GM12878 (cell line): Measurements from ENCODE around the gene M1AP. TPM values are rescaled to one million over a fixed set of nuclear protein-coding genes. Genes with fewer than 3 reads are reported as not detected.

ENCODE experiments used
- PML ChIP-seq: IDR thresholded peaks from 2 replicates; pipeline ENCODE4 v1.6.1; 2012; ENCODE audit warnings: low read length, inconsistent platforms
- SMAD5 ChIP-seq: IDR thresholded peaks from 2 replicates; pipeline ENCODE4 v1.6.1; 2016; ENCODE audit warnings: antibody characterized with exemption, low read depth
- SPI1 ChIP-seq: IDR thresholded peaks from 2 replicates; pipeline ENCODE4 v1.6.1; 2011; ENCODE audit warnings: low read depth, mild to moderate bottlenecking, low read length, moderate library complexity, borderline replicate concordance; ENCODE audit not compliant: insufficient read depth
- SREBF2 ChIP-seq: IDR thresholded peaks from 2 replicates; pipeline ENCODE4 v1.6.1; 2012; ENCODE audit warnings: mild to moderate bottlenecking, low read length
- polyA plus RNA-seq, 11 experiments: library from polyadenylated mRNA; depleted of rRNA in 4 of 11; unstranded in 6 of 11; stranded (reverse) in 5 of 11; fragments of >200 nt; fragmentation: Nextera tagmentation in 4 of 11; fragmentation: Illumina TruSeq in 1 of 11; extraction: Ambion mirVana in 4 of 11; extraction: Trizol in 1 of 11; gene quantifications; 1 replicate in 1 of 11; 2 replicates in 10 of 11; pipeline versions ENCODE4 v1.2.1 to v1.2.3, GENCODE V29; 2011 to 2016; ENCODE audit warnings: inconsistent platforms in 2 of 11, missing spikeins in 2 of 11, low read depth in 1 of 11
- total RNA-seq, 4 experiments: library from RNA; depleted of rRNA in 3 of 4; stranded (reverse); fragments of >200 nt in 3 of 4; fragmentation: Illumina TruSeq in 1 of 4; extraction: Trizol in 1 of 4; gene quantifications; 2 replicates each; pipeline versions ENCODE4 v1.2.1 to v1.2.3, GENCODE V29; 2013 to 2021
- TF ChIP-seq, protein P1 (sequence below), 3 experiments: IDR thresholded peaks in 2 of 3; conservative IDR thresholded peaks in 1 of 3; 2 replicates each; pipeline ENCODE4 v1.5.1; 2011; ENCODE audit warnings: low read depth in 3 of 3, low read length in 3 of 3, mild to moderate bottlenecking in 3 of 3, control low read depth in 2 of 3, moderate library complexity in 2 of 3, inconsistent platforms in 1 of 3, mixed read lengths in 1 of 3; ENCODE audit not compliant: control insufficient read depth in 2 of 3, insufficient read depth in 1 of 3; ENCODE audit errors: extremely low read depth in 1 of 3
- TF ChIP-seq, protein P2 (sequence below): IDR thresholded peaks from 2 replicates; pipeline ENCODE4 v1.6.1; 2011; ENCODE audit warnings: low read depth, low read length, improper control_type of control experiment, borderline replicate concordance
- TF ChIP-seq, protein P3 (sequence below): fragments of 450-650 bp; IDR thresholded peaks from 2 replicates; pipeline ENCODE4 v1.6.1; 2017; ENCODE audit warnings: low read depth, mild to moderate bottlenecking, moderate library complexity
- TF ChIP-seq, protein P4 (sequence below): IDR thresholded peaks from 2 replicates; pipeline ENCODE4 v1.6.1; 2012; ENCODE audit warnings: low read length, inconsistent platforms

The M1AP gene
- total and polyA plus RNA-seq, 10 of the 15 experiments (the other 5 are each of a cell fraction or from before 2014, with no cell fraction given), result 0.04 to 0.32 (median 0.16) TPM; not detected in 4

DNA sequence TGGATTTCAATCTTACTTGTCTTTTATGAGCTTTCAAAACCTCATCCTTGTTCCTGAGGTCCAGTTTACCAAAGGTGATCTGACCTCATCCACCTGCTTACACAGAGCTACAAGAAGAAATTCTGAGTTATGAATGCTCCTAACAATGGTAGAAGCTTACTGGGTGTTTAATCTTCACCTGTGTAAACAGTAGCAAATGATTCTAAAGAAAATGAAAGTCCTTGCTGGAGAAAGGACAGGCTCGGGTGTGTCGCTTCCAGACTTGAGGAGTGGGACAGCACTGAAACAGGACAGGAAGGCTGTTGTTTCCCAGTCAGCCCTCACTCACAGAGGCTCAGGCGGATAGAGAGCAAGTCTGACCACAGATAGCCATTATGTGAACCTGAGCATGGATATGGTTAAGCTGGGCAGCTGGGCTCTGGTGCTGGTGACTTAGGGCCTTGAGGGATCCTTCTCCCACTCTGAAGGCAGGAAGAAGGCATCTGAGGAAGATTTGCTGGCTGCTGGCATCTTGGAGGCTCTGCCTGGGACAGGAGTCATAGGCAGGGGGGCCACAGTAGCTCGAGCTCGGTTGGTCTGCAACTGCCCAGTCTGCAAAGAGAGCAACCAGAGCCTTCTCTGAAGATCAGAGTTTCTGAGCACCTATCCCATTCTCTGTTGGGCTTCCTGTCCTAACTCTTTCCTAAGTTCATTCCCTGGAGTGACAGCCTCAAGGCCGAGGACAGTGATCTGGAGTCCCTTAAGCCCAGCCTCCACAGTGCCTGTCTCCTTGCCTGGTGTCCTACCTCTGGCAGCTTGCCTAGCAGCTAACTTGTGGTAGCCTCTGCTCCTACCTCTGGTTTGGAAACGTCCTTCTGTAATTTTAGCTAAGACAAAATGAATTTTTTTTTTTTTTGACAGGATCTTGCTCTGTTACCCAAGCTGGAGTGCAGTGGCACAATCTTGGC, 89.6 kb downstream of the M1AP start (continued):
- TF ChIP-seq, protein P1, sequence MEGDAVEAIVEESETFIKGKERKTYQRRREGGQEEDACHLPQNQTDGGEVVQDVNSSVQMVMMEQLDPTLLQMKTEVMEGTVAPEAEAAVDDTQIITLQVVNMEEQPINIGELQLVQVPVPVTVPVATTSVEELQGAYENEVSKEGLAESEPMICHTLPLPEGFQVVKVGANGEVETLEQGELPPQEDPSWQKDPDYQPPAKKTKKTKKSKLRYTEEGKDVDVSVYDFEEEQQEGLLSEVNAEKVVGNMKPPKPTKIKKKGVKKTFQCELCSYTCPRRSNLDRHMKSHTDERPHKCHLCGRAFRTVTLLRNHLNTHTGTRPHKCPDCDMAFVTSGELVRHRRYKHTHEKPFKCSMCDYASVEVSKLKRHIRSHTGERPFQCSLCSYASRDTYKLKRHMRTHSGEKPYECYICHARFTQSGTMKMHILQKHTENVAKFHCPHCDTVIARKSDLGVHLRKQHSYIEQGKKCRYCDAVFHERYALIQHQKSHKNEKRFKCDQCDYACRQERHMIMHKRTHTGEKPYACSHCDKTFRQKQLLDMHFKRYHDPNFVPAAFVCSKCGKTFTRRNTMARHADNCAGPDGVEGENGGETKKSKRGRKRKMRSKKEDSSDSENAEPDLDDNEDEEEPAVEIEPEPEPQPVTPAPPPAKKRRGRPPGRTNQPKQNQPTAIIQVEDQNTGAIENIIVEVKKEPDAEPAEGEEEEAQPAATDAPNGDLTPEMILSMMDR (IDR thresholded peaks at IDR 0.05 in 2 of 3, conservative IDR thresholded peaks at IDR 0.05 in 1 of 3; ENCODE audit: control insufficient read depth in 2 of 3, extremely low read depth in 1 of 3, insufficient read depth in 1 of 3, low read depth in 3 of 3, low read length in 3 of 3), result no peak
- TF ChIP-seq, protein P2, sequence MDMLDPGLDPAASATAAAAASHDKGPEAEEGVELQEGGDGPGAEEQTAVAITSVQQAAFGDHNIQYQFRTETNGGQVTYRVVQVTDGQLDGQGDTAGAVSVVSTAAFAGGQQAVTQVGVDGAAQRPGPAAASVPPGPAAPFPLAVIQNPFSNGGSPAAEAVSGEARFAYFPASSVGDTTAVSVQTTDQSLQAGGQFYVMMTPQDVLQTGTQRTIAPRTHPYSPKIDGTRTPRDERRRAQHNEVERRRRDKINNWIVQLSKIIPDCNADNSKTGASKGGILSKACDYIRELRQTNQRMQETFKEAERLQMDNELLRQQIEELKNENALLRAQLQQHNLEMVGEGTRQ, result no peak
- TF ChIP-seq SMAD5 (peak; percentile 45; the same call in 1 of the 2 replicates), SREBF2 (no peak), PML (no peak), SPI1 (no peak)
- TF ChIP-seq, protein P3, sequence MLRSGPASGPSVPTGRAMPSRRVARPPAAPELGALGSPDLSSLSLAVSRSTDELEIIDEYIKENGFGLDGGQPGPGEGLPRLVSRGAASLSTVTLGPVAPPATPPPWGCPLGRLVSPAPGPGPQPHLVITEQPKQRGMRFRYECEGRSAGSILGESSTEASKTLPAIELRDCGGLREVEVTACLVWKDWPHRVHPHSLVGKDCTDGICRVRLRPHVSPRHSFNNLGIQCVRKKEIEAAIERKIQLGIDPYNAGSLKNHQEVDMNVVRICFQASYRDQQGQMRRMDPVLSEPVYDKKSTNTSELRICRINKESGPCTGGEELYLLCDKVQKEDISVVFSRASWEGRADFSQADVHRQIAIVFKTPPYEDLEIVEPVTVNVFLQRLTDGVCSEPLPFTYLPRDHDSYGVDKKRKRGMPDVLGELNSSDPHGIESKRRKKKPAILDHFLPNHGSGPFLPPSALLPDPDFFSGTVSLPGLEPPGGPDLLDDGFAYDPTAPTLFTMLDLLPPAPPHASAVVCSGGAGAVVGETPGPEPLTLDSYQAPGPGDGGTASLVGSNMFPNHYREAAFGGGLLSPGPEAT, result no peak
- TF ChIP-seq, protein P4, sequence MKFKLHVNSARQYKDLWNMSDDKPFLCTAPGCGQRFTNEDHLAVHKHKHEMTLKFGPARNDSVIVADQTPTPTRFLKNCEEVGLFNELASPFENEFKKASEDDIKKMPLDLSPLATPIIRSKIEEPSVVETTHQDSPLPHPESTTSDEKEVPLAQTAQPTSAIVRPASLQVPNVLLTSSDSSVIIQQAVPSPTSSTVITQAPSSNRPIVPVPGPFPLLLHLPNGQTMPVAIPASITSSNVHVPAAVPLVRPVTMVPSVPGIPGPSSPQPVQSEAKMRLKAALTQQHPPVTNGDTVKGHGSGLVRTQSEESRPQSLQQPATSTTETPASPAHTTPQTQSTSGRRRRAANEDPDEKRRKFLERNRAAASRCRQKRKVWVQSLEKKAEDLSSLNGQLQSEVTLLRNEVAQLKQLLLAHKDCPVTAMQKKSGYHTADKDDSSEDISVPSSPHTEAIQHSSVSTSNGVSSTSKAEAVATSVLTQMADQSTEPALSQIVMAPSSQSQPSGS, result no peak
